ENCODE measurements around the gene MUC5B. TPM values are rescaled to one million over a fixed set of nuclear protein-coding genes. Genes with fewer than 3 reads are reported as not detected.

The MUC5B gene
- total RNA-seq, 1 experiment from 2014 or later = 24.3 TPM

GRCh38 chr11:1299621-1300020 lies 76.8 kb downstream of the MUC5B start:
- no peaks in the 10 kb centered on the region for H3K27me3 ChIP-seq (ENCODE audit: low read length)
- no peaks in the 10 kb centered on the region for H3F3A ChIP-seq (ENCODE audit: low read length, unreplicated experiment)
- CTCF ChIA-PET = no interaction called here
- H3K4me1 ChIP-seq (ENCODE audit: insufficient read depth, low read length) = peaks cover 18% of the 10 kb centered on the region
- DNase-seq (no peak), ATAC-seq (no peak)
- H3K79me2 ChIP-seq (ENCODE audit: low read length) = peaks cover 81% of the 10 kb centered on the region
- BruUV-seq (replicated peaks) = no TSS peak
- no peak overlapping the region for H3K9ac ChIP-seq (ENCODE audit: low read length)
- H3K4me3 ChIP-seq (ENCODE audit: low read length) = no peak overlapping the region
- 0 out of 2 replicates have a peak overlapping the region, but pooled peaks have one; percentile 17 for H3K4me2 ChIP-seq (ENCODE audit: low read length)
- no peaks in the 10 kb centered on the region for H3K9me2 ChIP-seq (replicated peaks; ENCODE audit: low read length)
- no peaks in the 10 kb centered on the region for H3K9me3 ChIP-seq (ENCODE audit: low read length)
- POLR2A ChIA-PET (ENCODE audit: unreplicated experiment) = no interaction called here
- no peak overlapping the region for H2AFZ ChIP-seq (ENCODE audit: low read length)
- intact Hi-C loops (cut with micrococcal nuclease) = loop anchor here (10.0 kb wide), 1 partner anchor 85 kb away; the partner anchor contains the start of gene BRSK2
- no peaks in the 10 kb centered on the region; the same call in 1 of the 2 replicates for H3K36me3 ChIP-seq (ENCODE audit: low read depth, low read length)
- TF ChIP-seq CTCF (conservative IDR thresholded peaks at IDR 0.05; ENCODE audit: low read depth, low read length) (no peak), EZH2phosphoT487 (IDR thresholded peaks at IDR 0.05; ENCODE audit: borderline replicate concordance, low read length) (no peak), EZH2 (IDR thresholded peaks at IDR 0.05; ENCODE audit: low read length, unreplicated experiment) (no peak)
- H4K20me1 ChIP-seq (ENCODE audit: low read length) = peaks cover 6% of the 10 kb centered on the region; the same call in 1 of the 2 replicates
- H3K27ac ChIP-seq (ENCODE audit: low read length) = no peak overlapping the region

- Histone ChIP-seq H3K36me3 (ENCODE audit: low read depth, low read length) (no peaks in the 10 kb centered on the region; the same call in 1 of the 2 replicates), H3K4me2 (ENCODE audit: low read length) (no peak overlapping the region), H3K79me2 (ENCODE audit: low read length) (peaks cover 86% of the 10 kb centered on the region), H3K9ac (ENCODE audit: low read length) (no peak overlapping the region), H3K4me3 (ENCODE audit: low read length) (no peak overlapping the region), H3K27me3 (ENCODE audit: low read length) (no peaks in the 10 kb centered on the region), H2AFZ (ENCODE audit: low read length) (no peak overlapping the region), H3K9me3 (ENCODE audit: low read length) (no peaks in the 10 kb centered on the region), H4K20me1 (ENCODE audit: low read length) (peaks cover 6% of the 10 kb centered on the region; the same call in 1 of the 2 replicates), H3F3A (ENCODE audit: low read length, unreplicated experiment) (no peaks in the 10 kb centered on the region), H3K27ac (ENCODE audit: low read length) (no peak overlapping the region), H3K9me2 (replicated peaks; ENCODE audit: low read length) (no peaks in the 10 kb centered on the region), H3K4me1 (ENCODE audit: insufficient read depth, low read length) (peaks cover 18% of the 10 kb centered on the region)
- no peak for DNase-seq
- ATAC-seq = no peak
- TF ChIP-seq EZH2 (IDR thresholded peaks at IDR 0.05; ENCODE audit: low read length, unreplicated experiment) (no peak), EZH2phosphoT487 (IDR thresholded peaks at IDR 0.05; ENCODE audit: borderline replicate concordance, low read length) (no peak), CTCF (conservative IDR thresholded peaks at IDR 0.05; ENCODE audit: low read depth, low read length) (no peak)
- no TSS peak for BruUV-seq (replicated peaks)
- intact Hi-C loops (cut with micrococcal nuclease) = loop anchor here (10.0 kb wide), 1 partner anchor 85 kb away; the partner anchor contains the start of gene BRSK2
- POLR2A ChIA-PET (ENCODE audit: unreplicated experiment) = no interaction called here
- CTCF ChIA-PET = no interaction called here
These were observed 77.3 kb downstream of the MUC5B start for GRCh38 chr11:1300121-1300520.

DNA sequence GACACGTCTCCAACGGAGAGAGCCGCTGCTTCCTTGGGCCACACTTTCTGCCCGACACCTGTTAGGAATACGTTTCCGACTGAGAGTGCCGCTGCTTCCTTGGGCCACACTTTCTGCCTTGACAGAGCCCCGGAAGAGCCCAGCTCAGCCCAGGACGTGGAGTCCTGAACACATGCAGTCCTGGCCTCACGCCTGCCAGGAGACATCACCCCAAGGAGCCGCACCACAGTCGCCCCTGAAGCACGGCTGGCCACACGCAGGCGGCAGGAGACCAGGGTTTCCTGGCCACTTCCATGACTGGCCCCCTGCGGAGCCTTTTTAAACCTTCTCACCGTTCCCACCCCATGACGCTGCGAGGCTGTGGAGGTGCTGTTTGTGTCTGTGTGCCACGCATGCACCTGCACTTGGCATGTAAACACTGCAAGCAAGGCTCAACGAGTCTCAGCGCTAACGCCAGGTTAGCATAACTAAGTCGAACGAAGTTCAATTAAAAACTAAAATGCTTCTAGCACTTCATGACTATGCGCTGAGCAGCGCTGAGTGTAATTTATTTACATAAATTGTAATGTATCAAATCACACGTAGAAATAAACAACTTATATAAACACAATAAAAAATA lies 77.8 kb downstream of the MUC5B start:
- Histone ChIP-seq H3F3A (ENCODE audit: low read length, unreplicated experiment) (no peaks in the 10 kb centered on the region), H3K9me3 (ENCODE audit: low read length) (no peaks in the 10 kb centered on the region), H3K4me2 (ENCODE audit: low read length) (no peak overlapping the region), H3K27me3 (ENCODE audit: low read length) (no peaks in the 10 kb centered on the region), H3K4me3 (ENCODE audit: low read length) (no peak overlapping the region), H3K4me1 (ENCODE audit: insufficient read depth, low read length) (peaks cover 18% of the 10 kb centered on the region), H3K27ac (ENCODE audit: low read length) (no peak overlapping the region), H3K9ac (ENCODE audit: low read length) (no peak overlapping the region), H3K9me2 (replicated peaks; ENCODE audit: low read length) (no peaks in the 10 kb centered on the region), H3K79me2 (ENCODE audit: low read length) (peaks cover 90% of the 10 kb centered on the region), H2AFZ (ENCODE audit: low read length) (no peak overlapping the region), H4K20me1 (ENCODE audit: low read length) (peaks cover 6% of the 10 kb centered on the region; the same call in 1 of the 2 replicates), H3K36me3 (ENCODE audit: low read depth, low read length) (no peaks in the 10 kb centered on the region; the same call in 1 of the 2 replicates)
- ATAC-seq (no peak), DNase-seq (no peak)
- BruUV-seq (replicated peaks) = no TSS peak
- no peak for TF ChIP-seq CTCF (conservative IDR thresholded peaks at IDR 0.05; ENCODE audit: low read depth, low read length)
- no peak for TF ChIP-seq EZH2phosphoT487 (IDR thresholded peaks at IDR 0.05; ENCODE audit: borderline replicate concordance, low read length)
- TF ChIP-seq EZH2 (IDR thresholded peaks at IDR 0.05; ENCODE audit: low read length, unreplicated experiment) = no peak
- CTCF ChIA-PET = no interaction called here
- intact Hi-C loops (cut with micrococcal nuclease) = loop anchor here (10.0 kb wide), 1 partner anchor 84 kb away; the partner anchor contains the start of gene BRSK2
- POLR2A ChIA-PET (ENCODE audit: unreplicated experiment) = no interaction called here

Measured in PC-3 (cell line).